Calu3 (cell line): ENCODE measurements around the gene ANKRD40. TPM values are rescaled to one million over a fixed set of nuclear protein-coding genes. Genes with fewer than 3 reads are reported as not detected.

Experiments used
- BruUV-seq: library from RNA; stranded (reverse); fragments of 400-500 nt; replicated peaks from 2 replicates; lab custom pipeline; 2021; lab: Mats Ljungman, UMichigan
- CTCF ChIA-PET: fragments of 300-600 bp; sonication (Branson Sonifier 250); formaldehyde crosslinking; loops from one replicate; lab custom pipeline; 2022; ENCODE audit warnings: antibody characterized with exemption; lab: Charles Lee
- DNase-seq: peaks from one replicate; pipeline ENCODE4 v3.0.0; 2022
- H3K27ac Mint-ChIP-seq: one replicate; pipeline ENCODE4 v1.8.0; 2022; ENCODE audit warnings: mixed read lengths; ENCODE audit not compliant: unreplicated experiment
- H3K27me3 Mint-ChIP-seq: one replicate; pipeline ENCODE4 v1.8.0; 2022; ENCODE audit warnings: mixed read lengths; ENCODE audit not compliant: unreplicated experiment
- H3K36me3 Mint-ChIP-seq: one replicate; pipeline ENCODE4 v1.8.0; 2022; ENCODE audit warnings: mild to moderate bottlenecking, moderate library complexity, mixed read lengths; ENCODE audit not compliant: insufficient read depth, unreplicated experiment
- H3K4me1 Mint-ChIP-seq: one replicate; pipeline ENCODE4 v1.8.0; 2022; ENCODE audit warnings: mild to moderate bottlenecking, low read depth, mixed read lengths; ENCODE audit not compliant: unreplicated experiment
- H3K4me3 Mint-ChIP-seq: one replicate; pipeline ENCODE4 v1.8.0; 2022; ENCODE audit warnings: mild to moderate bottlenecking, low read depth, moderate library complexity, mixed read lengths; ENCODE audit not compliant: unreplicated experiment
- H3K9me3 Mint-ChIP-seq: one replicate; pipeline ENCODE4 v1.8.0; 2022; ENCODE audit warnings: low read depth, mixed read lengths; ENCODE audit not compliant: unreplicated experiment
- CTCF ChIP-seq: fragments of 200-600 bp; IDR thresholded peaks from one replicate; pipeline ENCODE4 v1.8.0; 2022; ENCODE audit warnings: antibody characterized with exemption; ENCODE audit not compliant: unreplicated experiment
- intact Hi-C: fragments of 100-400 bp; cut with micrococcal nuclease; formaldehyde crosslinking; loops from one replicate; pipeline ENCODE4 v1.10.0; 2022; ENCODE audit not compliant: unreplicated experiment
- total RNA-seq: library from RNA; stranded (reverse); gene quantifications from 2 replicates; pipeline ENCODE4 v1.2.3, GENCODE V29; 2022

ANKRD40 gene
- total RNA-seq, 1 experiment from 2014 or later = 68.5 TPM

DNA sequence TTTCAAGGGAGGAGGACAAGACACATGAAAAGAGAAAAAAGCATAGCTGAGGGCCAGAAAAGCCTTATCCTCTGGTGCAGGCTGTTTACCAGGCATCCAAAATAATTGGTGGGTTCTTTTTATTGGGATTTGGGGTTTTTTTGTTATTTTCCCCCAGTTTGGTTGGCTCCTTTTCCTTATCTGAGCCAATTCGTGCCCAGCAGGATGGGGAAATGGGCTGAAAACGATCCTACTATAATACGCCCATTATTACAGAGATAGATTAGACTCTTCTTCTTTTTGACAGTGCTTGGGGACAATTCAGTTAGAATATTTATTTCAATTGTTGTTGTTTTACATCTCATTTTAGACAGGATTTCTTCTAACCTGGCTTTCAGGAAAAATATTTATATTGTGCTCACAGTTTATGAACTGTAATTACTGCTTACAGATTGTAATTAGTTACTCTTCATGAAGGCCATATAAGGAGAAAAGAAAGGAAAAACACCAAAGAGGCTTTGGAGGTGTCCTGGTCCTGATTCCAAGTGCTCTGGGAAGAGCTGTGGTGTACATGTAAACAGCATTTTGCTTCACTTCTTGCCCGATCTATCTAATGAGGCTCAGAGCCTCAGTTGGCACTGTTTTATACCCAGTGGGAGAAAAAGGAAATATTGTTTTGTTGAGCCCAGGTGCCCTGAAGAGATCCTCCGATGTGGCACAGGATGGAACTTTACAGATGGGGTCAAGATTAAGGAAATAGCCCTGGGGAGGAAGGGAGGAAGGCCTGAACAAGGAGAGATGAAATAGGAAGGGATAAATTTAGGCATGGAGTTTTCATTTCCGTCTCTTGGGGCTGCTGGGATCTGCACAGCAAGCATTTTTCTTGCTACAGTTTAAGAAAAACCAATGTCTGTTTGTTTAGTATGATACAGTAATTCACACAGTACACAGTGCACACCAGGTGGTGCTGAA lies 611 bp upstream of the ANKRD40 start:
- H3K27me3 Mint-ChIP-seq = peaks cover 6% of the 10 kb centered on the region
- CTCF ChIA-PET = interaction anchor here (1.1 to 1.6 kb wide), 3 partner anchors 11 to 80 kb away, joined by 3 to 5 read pairs (median 4); partner anchors contain the start of gene LUC7L3
- BruUV-seq = TSS peak; percentile 98
- H3K4me3 Mint-ChIP-seq = peak overlapping the region; percentile 95
- TF ChIP-seq CTCF = no peak
- intact Hi-C loops = no loop called here
- H3K36me3 Mint-ChIP-seq = peaks cover 53% of the 10 kb centered on the region
- DNase-seq = no peak
- peak overlapping the region; percentile 89 for H3K27ac Mint-ChIP-seq
- peaks cover 19% of the 10 kb centered on the region for H3K4me1 Mint-ChIP-seq
- H3K9me3 Mint-ChIP-seq = no peaks in the 10 kb centered on the region

- CTCF ChIA-PET = interaction anchor here (0.6 to 1.0 kb wide), 3 partner anchors 8 to 64 kb away, joined by 3 to 4 read pairs (median 4); no protein-coding TSS in a partner anchor
- DNase-seq = no peak
- Mint-ChIP-seq H3K27me3 (no peaks in the 10 kb centered on the region), H3K36me3 (peaks cover 72% of the 10 kb centered on the region), H3K9me3 (no peaks in the 10 kb centered on the region), H3K27ac (no peak overlapping the region), H3K4me3 (no peak overlapping the region), H3K4me1 (peaks cover 47% of the 10 kb centered on the region)
- intact Hi-C loops = no loop called here
- BruUV-seq = TSS peak; percentile 1
- no peak for TF ChIP-seq CTCF
These were observed 4.6 kb downstream of the ANKRD40 start for GRCh38 chr17:50703162-50703561.

GRCh38 chr17:50699410-50699809 lies 8.3 kb downstream of the ANKRD40 start:
- TF ChIP-seq CTCF = no peak
- Mint-ChIP-seq H3K4me3 (peak overlapping the region; percentile 30), H3K36me3 (peaks cover 65% of the 10 kb centered on the region), H3K9me3 (no peaks in the 10 kb centered on the region), H3K27me3 (no peaks in the 10 kb centered on the region), H3K27ac (peak overlapping the region; percentile 54), H3K4me1 (peaks cover 78% of the 10 kb centered on the region)
- intact Hi-C loops = loop anchor here (10.0 kb wide), 1 partner anchor 145 kb away; no protein-coding TSS in a partner anchor
- CTCF ChIA-PET = no interaction called here
- DNase-seq = peak; percentile 81
- no TSS peak for BruUV-seq

DNA sequence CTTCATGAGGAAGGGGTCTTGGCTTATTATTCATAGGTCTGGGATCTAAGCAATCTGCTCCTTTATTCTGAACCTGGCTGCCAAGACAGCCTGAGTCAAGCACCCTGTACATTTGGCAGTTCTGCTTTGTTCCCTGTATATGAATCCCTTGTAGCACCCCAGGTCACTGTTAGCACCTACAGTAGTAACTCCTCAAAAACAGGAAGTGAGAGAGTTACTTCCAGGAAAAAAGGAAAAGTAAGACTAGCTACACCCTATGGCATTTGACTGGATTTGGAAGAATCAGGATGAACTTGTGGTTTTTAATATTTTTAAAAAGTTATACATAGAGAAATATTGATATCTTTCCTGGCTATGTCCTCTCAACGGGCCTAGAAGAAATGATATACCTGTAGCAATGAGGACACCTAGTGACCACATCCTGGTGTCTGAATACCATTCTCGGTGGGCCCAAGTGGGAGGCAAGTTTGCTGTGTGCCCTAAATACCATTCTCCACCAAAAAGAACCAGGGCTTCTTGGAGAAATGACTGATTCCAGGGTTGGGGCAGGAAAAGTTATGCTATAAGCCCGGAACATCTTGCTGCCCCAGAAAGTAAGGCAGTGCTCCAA lies 9.9 kb downstream of the ANKRD40 start:
- no peaks in the 10 kb centered on the region for H3K9me3 Mint-ChIP-seq
- no peak overlapping the region for H3K4me3 Mint-ChIP-seq
- CTCF ChIA-PET = interaction anchor here (0.7 to 7.6 kb wide), 6 partner anchors 8 to 151 kb away, joined by 3 to 130 read pairs (median 6); partner anchors contain the start of gene ABCC3
- intact Hi-C loops = loop anchor here (10.0 kb wide), 1 partner anchor 147 kb away; no protein-coding TSS in a partner anchor
- peak; percentile 33 for DNase-seq
- peak overlapping the region; percentile 54 for H3K27ac Mint-ChIP-seq
- TF ChIP-seq CTCF = no peak
- BruUV-seq = no TSS peak
- peaks cover 78% of the 10 kb centered on the region for H3K4me1 Mint-ChIP-seq
- peaks cover 63% of the 10 kb centered on the region for H3K36me3 Mint-ChIP-seq
- no peaks in the 10 kb centered on the region for H3K27me3 Mint-ChIP-seq
